ENCODE data around the gene NAV1.
"Not testable (repeated sequence)": the region's sequence is repeated elsewhere in the genome, so short reads cannot be mapped to it uniquely, and the experiment has no call there.

Gene NAV1

DNA sequence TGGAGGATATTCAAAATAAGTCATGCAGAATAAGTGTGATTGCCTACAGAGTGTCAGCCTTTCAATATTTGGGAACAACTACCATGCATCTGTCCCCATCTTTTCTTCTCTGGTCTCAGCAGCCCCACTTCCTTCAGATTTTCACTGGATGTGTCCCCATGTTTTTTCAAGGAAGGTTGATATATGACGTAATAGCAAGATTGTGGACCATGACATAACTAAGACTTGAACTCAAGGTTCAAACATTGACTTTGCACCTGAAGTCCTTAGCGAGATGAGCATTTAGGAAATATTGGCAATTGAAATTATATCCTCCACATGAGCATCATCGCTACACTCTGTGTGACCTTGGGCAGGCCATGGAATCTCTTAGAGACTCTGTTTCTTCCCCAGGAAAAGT is 5.8 kb downstream of the NAV1 start:
- H3K4me3 ChIP-seq (ENCODE audit: low read length), result no peak overlapping the region
- TF ChIP-seq EZH2phosphoT487 (IDR thresholded peaks at IDR 0.05; ENCODE audit: low read length), result no peak
- no peak for TF ChIP-seq EZH2 (optimal IDR thresholded peaks at IDR 0.05; ENCODE audit: low read depth, low read length)
- TF ChIP-seq CTCF (IDR thresholded peaks at IDR 0.05; ENCODE audit: low read length), result no peak
- no peaks in the 10 kb centered on the region for H3K36me3 ChIP-seq (replicated peaks; ENCODE audit: insufficient read depth, low read length)
- H3K4me1 ChIP-seq (ENCODE audit: low read length), result no peaks in the 10 kb centered on the region
- H2AFZ ChIP-seq (ENCODE audit: low read length), result no peak overlapping the region
- no peak overlapping the region for H3K4me2 ChIP-seq (ENCODE audit: low read depth, low read length)
- H3K9me3 ChIP-seq (replicated peaks; ENCODE audit: insufficient read depth, low read length), result no peaks in the 10 kb centered on the region
- no peaks in the 10 kb centered on the region for H4K20me1 ChIP-seq (ENCODE audit: insufficient read depth, low read length)
- H3K9me2 ChIP-seq (replicated peaks; ENCODE audit: insufficient read depth, low read length), result no peaks in the 10 kb centered on the region
- H3K9ac ChIP-seq (ENCODE audit: low read length), result no peak overlapping the region
- H3K79me2 ChIP-seq (ENCODE audit: low read length), result no peaks in the 10 kb centered on the region
- DNase-seq, result no peak
- no peaks in the 10 kb centered on the region for H3F3A ChIP-seq (ENCODE audit: insufficient read depth, low read length)
- H3K27me3 ChIP-seq (replicated peaks; ENCODE audit: insufficient read depth, low read length), result peaks cover 15% of the 10 kb centered on the region
- no peak overlapping the region for H3K27ac ChIP-seq (ENCODE audit: low read length)

DNA sequence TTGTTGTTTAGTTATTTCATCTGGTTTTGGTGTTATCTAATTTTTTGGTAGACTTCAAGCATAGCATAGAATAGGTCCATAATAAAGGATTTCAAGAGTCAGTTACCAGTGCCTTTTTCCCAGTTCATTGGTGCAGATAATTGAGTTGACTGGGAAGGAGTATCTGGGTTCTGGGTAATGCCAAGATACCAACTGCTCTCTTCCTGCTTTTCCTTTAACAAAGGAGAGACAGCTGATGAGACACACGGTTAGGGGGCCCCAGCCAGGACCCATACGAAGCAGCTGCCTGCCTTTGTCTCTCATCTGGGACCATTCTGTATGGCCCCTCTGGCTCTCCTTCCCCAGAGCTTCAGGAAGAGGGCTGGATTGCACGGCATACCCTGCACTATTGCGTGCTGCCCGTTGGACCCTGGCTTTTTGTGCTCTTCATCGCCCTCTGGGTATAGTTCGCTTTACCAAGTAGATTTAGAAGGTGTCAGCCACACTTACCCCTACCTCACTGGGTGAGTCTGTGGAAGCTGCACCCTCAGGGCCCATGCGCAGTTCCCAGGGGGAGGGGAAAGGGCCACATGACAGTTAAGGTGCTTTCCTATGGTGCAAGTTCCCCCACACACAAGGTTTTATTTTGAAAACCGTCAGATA is 7.0 kb downstream of the NAV1 start:
- no peaks in the 10 kb centered on the region for H4K20me1 ChIP-seq (ENCODE audit: insufficient read depth, low read length)
- DNase-seq, result no peak

DNA sequence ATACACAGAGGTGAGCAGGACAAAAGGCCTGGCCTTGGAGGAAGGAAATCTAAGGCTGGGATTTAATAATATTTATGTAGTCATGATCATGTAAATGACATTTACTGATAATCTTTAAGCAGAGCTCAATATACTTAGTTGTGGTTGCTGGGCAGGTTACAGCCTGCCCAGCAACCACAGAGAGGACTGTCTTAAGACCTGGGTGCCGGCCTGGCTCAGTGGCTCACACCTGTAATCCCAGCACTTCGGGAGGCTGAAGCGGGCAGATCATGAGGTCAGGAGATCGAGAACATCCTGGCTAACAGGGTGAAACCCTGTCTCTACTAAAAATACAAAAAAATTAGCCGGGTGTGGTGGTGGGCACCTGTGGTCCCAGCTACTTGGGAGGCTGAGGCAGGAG is 10.6 kb downstream of the NAV1 start:
- not testable (repeated sequence) for H3K4me1 ChIP-seq (ENCODE audit: low read length); H2AFZ ChIP-seq (ENCODE audit: low read length); H3K4me2 ChIP-seq (ENCODE audit: low read depth, low read length); H3K9ac ChIP-seq (ENCODE audit: low read length); H3F3A ChIP-seq (ENCODE audit: insufficient read depth, low read length); DNase-seq; H3K4me3 ChIP-seq (ENCODE audit: low read length); H3K9me3 ChIP-seq (replicated peaks; ENCODE audit: insufficient read depth, low read length); H3K9me2 ChIP-seq (replicated peaks; ENCODE audit: insufficient read depth, low read length); H3K79me2 ChIP-seq (ENCODE audit: low read length); H3K36me3 ChIP-seq (replicated peaks; ENCODE audit: insufficient read depth, low read length); H3K27ac ChIP-seq (ENCODE audit: low read length); H3K27me3 ChIP-seq (replicated peaks; ENCODE audit: insufficient read depth, low read length); H4K20me1 ChIP-seq (ENCODE audit: insufficient read depth, low read length)

More for the DNA sequence above, 7.0 kb downstream of the NAV1 start:
- H3K9ac ChIP-seq (ENCODE audit: low read length), result no peak overlapping the region
- no peaks in the 10 kb centered on the region for H3F3A ChIP-seq (ENCODE audit: insufficient read depth, low read length)
- no peak overlapping the region for H3K4me3 ChIP-seq (ENCODE audit: low read length)
- H3K36me3 ChIP-seq (replicated peaks; ENCODE audit: insufficient read depth, low read length), result no peaks in the 10 kb centered on the region
- no peak overlapping the region for H3K27ac ChIP-seq (ENCODE audit: low read length)
- no peaks in the 10 kb centered on the region for H3K9me2 ChIP-seq (replicated peaks; ENCODE audit: insufficient read depth, low read length)
- peaks cover 3% of the 10 kb centered on the region for H3K27me3 ChIP-seq (replicated peaks; ENCODE audit: insufficient read depth, low read length)
- H2AFZ ChIP-seq (ENCODE audit: low read length), result no peak overlapping the region
- H3K79me2 ChIP-seq (ENCODE audit: low read length), result no peaks in the 10 kb centered on the region
- H3K4me1 ChIP-seq (ENCODE audit: low read length), result no peaks in the 10 kb centered on the region
- H3K4me2 ChIP-seq (ENCODE audit: low read depth, low read length), result no peak overlapping the region
- H3K9me3 ChIP-seq (replicated peaks; ENCODE audit: insufficient read depth, low read length), result no peaks in the 10 kb centered on the region
- TF ChIP-seq CTCF (IDR thresholded peaks at IDR 0.05; ENCODE audit: low read length) (no peak), EZH2 (optimal IDR thresholded peaks at IDR 0.05; ENCODE audit: low read depth, low read length) (no peak), EZH2phosphoT487 (IDR thresholded peaks at IDR 0.05; ENCODE audit: low read length) (no peak)

- TF ChIP-seq EZH2phosphoT487 (IDR thresholded peaks at IDR 0.05; ENCODE audit: low read length), result no peak
- TF ChIP-seq EZH2 (optimal IDR thresholded peaks at IDR 0.05; ENCODE audit: low read depth, low read length), result no peak
- Histone ChIP-seq H3K4me3 (ENCODE audit: low read length) (no peak overlapping the region), H3K27ac (ENCODE audit: low read length) (no peak overlapping the region), H3K36me3 (replicated peaks; ENCODE audit: insufficient read depth, low read length) (no peaks in the 10 kb centered on the region), H3K4me1 (ENCODE audit: low read length) (no peaks in the 10 kb centered on the region), H2AFZ (ENCODE audit: low read length) (no peak overlapping the region), H3K4me2 (ENCODE audit: low read depth, low read length) (no peak overlapping the region), H3K9me3 (replicated peaks; ENCODE audit: insufficient read depth, low read length) (no peaks in the 10 kb centered on the region), H3K27me3 (replicated peaks; ENCODE audit: insufficient read depth, low read length) (peaks cover 8% of the 10 kb centered on the region; the same call in 1 of the 2 replicates), H3F3A (ENCODE audit: insufficient read depth, low read length) (no peaks in the 10 kb centered on the region), H4K20me1 (ENCODE audit: insufficient read depth, low read length) (no peaks in the 10 kb centered on the region), H3K9me2 (replicated peaks; ENCODE audit: insufficient read depth, low read length) (no peaks in the 10 kb centered on the region), H3K9ac (ENCODE audit: low read length) (no peak overlapping the region), H3K79me2 (ENCODE audit: low read length) (no peaks in the 10 kb centered on the region)
- no peak for DNase-seq
Measured at GRCh38 chr1:201551096-201551495, 12.2 kb downstream of the NAV1 start.
